ENCODE results near the gene ASAP2.

DNA sequence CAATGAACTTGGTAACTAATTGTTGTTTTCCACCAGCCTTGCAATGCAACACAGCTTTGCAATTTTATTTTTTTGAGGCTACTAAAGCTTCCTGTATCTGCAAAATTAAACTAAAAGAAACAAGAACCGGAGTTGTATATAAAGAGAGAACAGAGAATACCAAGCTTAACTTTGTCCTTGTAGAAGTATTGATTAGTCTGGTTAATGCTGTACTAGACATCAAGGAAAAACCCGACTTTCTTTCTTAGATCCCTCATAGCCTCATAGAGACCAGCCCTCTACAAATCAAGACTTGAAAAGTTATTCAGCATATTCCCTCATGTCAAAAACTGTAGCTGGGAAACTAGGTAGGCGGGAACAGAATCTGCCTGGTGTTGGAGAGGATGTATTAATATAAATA, 1.7 kb upstream of the ASAP2 start:
- TF ChIP-seq, protein P1, sequence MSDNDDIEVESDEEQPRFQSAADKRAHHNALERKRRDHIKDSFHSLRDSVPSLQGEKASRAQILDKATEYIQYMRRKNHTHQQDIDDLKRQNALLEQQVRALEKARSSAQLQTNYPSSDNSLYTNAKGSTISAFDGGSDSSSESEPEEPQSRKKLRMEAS (CRISPR knock-in tag; IDR thresholded peaks at IDR 0.05), result no peak
- TF ChIP-seq, protein P2, sequence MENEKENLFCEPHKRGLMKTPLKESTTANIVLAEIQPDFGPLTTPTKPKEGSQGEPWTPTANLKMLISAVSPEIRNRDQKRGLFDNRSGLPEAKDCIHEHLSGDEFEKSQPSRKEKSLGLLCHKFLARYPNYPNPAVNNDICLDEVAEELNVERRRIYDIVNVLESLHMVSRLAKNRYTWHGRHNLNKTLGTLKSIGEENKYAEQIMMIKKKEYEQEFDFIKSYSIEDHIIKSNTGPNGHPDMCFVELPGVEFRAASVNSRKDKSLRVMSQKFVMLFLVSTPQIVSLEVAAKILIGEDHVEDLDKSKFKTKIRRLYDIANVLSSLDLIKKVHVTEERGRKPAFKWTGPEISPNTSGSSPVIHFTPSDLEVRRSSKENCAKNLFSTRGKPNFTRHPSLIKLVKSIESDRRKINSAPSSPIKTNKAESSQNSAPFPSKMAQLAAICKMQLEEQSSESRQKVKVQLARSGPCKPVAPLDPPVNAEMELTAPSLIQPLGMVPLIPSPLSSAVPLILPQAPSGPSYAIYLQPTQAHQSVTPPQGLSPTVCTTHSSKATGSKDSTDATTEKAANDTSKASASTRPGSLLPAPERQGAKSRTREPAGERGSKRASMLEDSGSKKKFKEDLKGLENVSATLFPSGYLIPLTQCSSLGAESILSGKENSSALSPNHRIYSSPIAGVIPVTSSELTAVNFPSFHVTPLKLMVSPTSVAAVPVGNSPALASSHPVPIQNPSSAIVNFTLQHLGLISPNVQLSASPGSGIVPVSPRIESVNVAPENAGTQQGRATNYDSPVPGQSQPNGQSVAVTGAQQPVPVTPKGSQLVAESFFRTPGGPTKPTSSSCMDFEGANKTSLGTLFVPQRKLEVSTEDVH (IDR thresholded peaks at IDR 0.05; ENCODE audit: low read depth, partially characterized antibody), result no peak
- no peak for TF ChIP-seq NFATC3 (IDR thresholded peaks at IDR 0.05)
- no peak for TF ChIP-seq ZNF263 (CRISPR knock-in tag; IDR thresholded peaks at IDR 0.05; ENCODE audit: borderline replicate concordance)
- TF ChIP-seq, protein P3, sequence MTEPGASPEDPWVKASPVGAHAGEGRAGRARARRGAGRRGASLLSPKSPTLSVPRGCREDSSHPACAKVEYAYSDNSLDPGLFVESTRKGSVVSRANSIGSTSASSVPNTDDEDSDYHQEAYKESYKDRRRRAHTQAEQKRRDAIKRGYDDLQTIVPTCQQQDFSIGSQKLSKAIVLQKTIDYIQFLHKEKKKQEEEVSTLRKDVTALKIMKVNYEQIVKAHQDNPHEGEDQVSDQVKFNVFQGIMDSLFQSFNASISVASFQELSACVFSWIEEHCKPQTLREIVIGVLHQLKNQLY (CRISPR knock-in tag; conservative IDR thresholded peaks at IDR 0.05), result no peak
- TF ChIP-seq ZNF766 (CRISPR knock-in tag; conservative IDR thresholded peaks at IDR 0.05), result no peak
- TF ChIP-seq, protein P4, sequence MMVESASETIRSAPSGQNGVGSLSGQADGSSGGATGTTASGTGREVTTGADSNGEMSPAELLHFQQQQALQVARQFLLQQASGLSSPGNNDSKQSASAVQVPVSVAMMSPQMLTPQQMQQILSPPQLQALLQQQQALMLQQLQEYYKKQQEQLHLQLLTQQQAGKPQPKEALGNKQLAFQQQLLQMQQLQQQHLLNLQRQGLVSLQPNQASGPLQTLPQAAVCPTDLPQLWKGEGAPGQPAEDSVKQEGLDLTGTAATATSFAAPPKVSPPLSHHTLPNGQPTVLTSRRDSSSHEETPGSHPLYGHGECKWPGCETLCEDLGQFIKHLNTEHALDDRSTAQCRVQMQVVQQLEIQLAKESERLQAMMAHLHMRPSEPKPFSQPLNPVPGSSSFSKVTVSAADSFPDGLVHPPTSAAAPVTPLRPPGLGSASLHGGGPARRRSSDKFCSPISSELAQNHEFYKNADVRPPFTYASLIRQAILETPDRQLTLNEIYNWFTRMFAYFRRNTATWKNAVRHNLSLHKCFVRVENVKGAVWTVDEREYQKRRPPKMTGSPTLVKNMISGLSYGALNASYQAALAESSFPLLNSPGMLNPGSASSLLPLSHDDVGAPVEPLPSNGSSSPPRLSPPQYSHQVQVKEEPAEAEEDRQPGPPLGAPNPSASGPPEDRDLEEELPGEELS (CRISPR knock-in tag; IDR thresholded peaks at IDR 0.05; ENCODE audit: borderline replicate concordance), result no peak
- TF ChIP-seq MAFK (IDR thresholded peaks at IDR 0.05; ENCODE audit: low read length), result no peak
- TF ChIP-seq SMC3 (conservative IDR thresholded peaks at IDR 0.05; ENCODE audit: insufficient read depth, low read depth, low read length), result no peak
- TF ChIP-seq MCM2 (IDR thresholded peaks at IDR 0.05; ENCODE audit: low read depth), result no peak
